GM23338 (cell line): ENCODE data around the gene BTBD9.

Experiments
- CREB1 ChIP-seq: fragments of 250-450 bp; sonication (Bioruptor Pico); IDR thresholded peaks from 2 replicates; pipeline ENCODE4 v1.5.0; 2020; ENCODE audit warnings: low read depth, mild to moderate bottlenecking, moderate library complexity
- CTCF ChIP-seq, 2 experiments: fragments of 200-600 bp in 1 of 2; sonication (generic) in 1 of 2; conservative IDR thresholded peaks; 2 replicates each; pipeline versions ENCODE4 v1.5.1 to v1.6.1; 2016 to 2017; ENCODE audit warnings: antibody characterized with exemption in 2 of 2, low read depth in 2 of 2, mild to moderate bottlenecking in 2 of 2, moderate library complexity in 1 of 2
- ETS1 ChIP-seq: IDR thresholded peaks from 2 replicates; pipeline ENCODE4 v1.6.1; 2016; ENCODE audit warnings: antibody characterized with exemption
- EZH2 ChIP-seq: fragments of 200-600 bp; sonication (generic); IDR thresholded peaks from one replicate; pipeline ENCODE4 v1.8.0; 2017; ENCODE audit warnings: antibody characterized with exemption, mild to moderate bottlenecking, low read depth; ENCODE audit not compliant: unreplicated experiment
- EZH2phosphoT487 ChIP-seq: fragments of 200-600 bp; sonication (generic); IDR thresholded peaks from one replicate; pipeline ENCODE4 v1.8.1; 2018; ENCODE audit warnings: antibody characterized with exemption; ENCODE audit not compliant: unreplicated experiment
- JUNB ChIP-seq: IDR thresholded peaks from one replicate; pipeline ENCODE4 v1.6.1; 2016; ENCODE audit warnings: antibody characterized with exemption; ENCODE audit not compliant: unreplicated experiment
- POLR2AphosphoS5 ChIP-seq: IDR thresholded peaks from 2 replicates; pipeline ENCODE4 v1.6.1; 2016; ENCODE audit warnings: antibody characterized with exemption, low read depth
- REST ChIP-seq: IDR thresholded peaks from one replicate; pipeline ENCODE4 v1.6.1; 2018; ENCODE audit warnings: antibody characterized with exemption; ENCODE audit not compliant: unreplicated experiment
- STAT1 ChIP-seq: IDR thresholded peaks from one replicate; pipeline ENCODE4 v1.6.1; 2016; ENCODE audit warnings: antibody characterized with exemption; ENCODE audit not compliant: unreplicated experiment
- ZNF114 ChIP-seq: fragments of 250-450 bp; sonication (Bioruptor Pico); IDR thresholded peaks from 2 replicates; pipeline ENCODE4 v1.5.0; 2020; ENCODE audit warnings: mild to moderate bottlenecking, moderate library complexity

GRCh38 chr6:38366234-38366633 lies 273.5 kb downstream of the BTBD9 start:
- TF ChIP-seq CTCF (conservative IDR thresholded peaks at IDR 0.05; ENCODE audit: low read depth in 2 of 2), result no peak
- TF ChIP-seq EZH2, result no peak
- TF ChIP-seq POLR2AphosphoS5, result no peak
- TF ChIP-seq ZNF114 (CRISPR knock-in tag), result no peak
- TF ChIP-seq JUNB, result no peak
- no peak for TF ChIP-seq REST
- no peak for TF ChIP-seq EZH2phosphoT487
- TF ChIP-seq STAT1, result no peak
- TF ChIP-seq CREB1 (CRISPR knock-in tag), result no peak
- TF ChIP-seq ETS1, result no peak
